Kidney (tissue), 14 donors: ENCODE data around the gene HNRNPLL. TPM values are rescaled to one million over a fixed set of nuclear protein-coding genes. Genes with fewer than 3 reads are reported as not detected.

Experiments used
- DNase-seq, 5 donors: peaks; one replicate each; pipeline ENCODE4 v3.0.0-alpha.2; 2013 to 2020
- FAIRE-seq: peaks from 2 replicates; lab custom pipeline; 2012; peaks lifted over from hg19 to GRCh38; lab: Jason Lieb, UNC
- H3K27ac ChIP-seq, 2 donors: one replicate each; pipeline ENCODE4 v1.7.0; 2013; ENCODE audit warnings: low read depth in 2 of 2, low read length in 2 of 2, inconsistent platforms in 1 of 2
- H3K27me3 ChIP-seq: one replicate; pipeline ENCODE4 v1.7.1; 2013; ENCODE audit warnings: low read length, inconsistent platforms; ENCODE audit not compliant: control insufficient read depth, insufficient read depth
- H3K36me3 ChIP-seq, 3 donors: one replicate each; pipeline versions ENCODE4 v1.7.0 to v1.7.1; 2013; ENCODE audit warnings: low read length in 3 of 3, control low read depth in 1 of 3, inconsistent platforms in 1 of 3; ENCODE audit not compliant: insufficient read depth in 3 of 3, control insufficient read depth in 2 of 3
- H3K4me1 ChIP-seq, 3 donors: one replicate each; pipeline versions ENCODE4 v1.7.0 to v1.7.1; 2013; ENCODE audit warnings: low read length in 3 of 3, inconsistent platforms in 1 of 3, low read depth in 1 of 3; ENCODE audit not compliant: control insufficient read depth in 2 of 3, insufficient read depth in 2 of 3
- H3K4me3 ChIP-seq, 3 donors: one replicate each; pipeline versions ENCODE4 v1.7.0 to v1.8.1; 2013; ENCODE audit warnings: low read length in 3 of 3, control low read depth in 1 of 3, inconsistent platforms in 1 of 3
- H3K9ac ChIP-seq, 3 donors: one replicate each; pipeline versions ENCODE4 v1.7.0 to v1.7.1; 2013; ENCODE audit warnings: low read length in 3 of 3, control low read depth in 1 of 3, inconsistent platforms in 1 of 3
- H3K9me3 ChIP-seq, 3 donors: one replicate each; pipeline versions ENCODE4 v1.7.0 to v1.7.1; 2013; ENCODE audit warnings: low read length in 3 of 3, control low read depth in 1 of 3, inconsistent platforms in 1 of 3; ENCODE audit not compliant: control insufficient read depth in 2 of 3, insufficient read depth in 1 of 3
- CTCF ChIP-seq: IDR thresholded peaks from 3 replicates; pipeline ENCODE4 v1.5.1; 2012; ENCODE audit warnings: mild to moderate bottlenecking, moderate library complexity, borderline replicate concordance; ENCODE audit not compliant: insufficient read depth; ENCODE audit errors: extremely low read depth
- intact Hi-C: fragments of 100-400 bp; cut with DNase I; formaldehyde crosslinking; loops from one replicate; pipeline ENCODE4 v1.11.1; 2022
- polyA plus RNA-seq: library from polyadenylated mRNA; stranded (reverse); fragments of 350-450 nt; fragmentation: Illumina TruSeq; extraction: RNeasy Lipid Tissue Mini Kit (QIAGEN cat#74804); gene quantifications from one replicate; pipeline ENCODE4 v1.2.3, GENCODE V29; 2014; ENCODE audit warnings: low read depth, low replicate concordance; ENCODE audit not compliant: insufficient read depth
- total RNA-seq: library from RNA; stranded (reverse); fragmentation: NEBNext Ultra II Directional; extraction: Animal tissue kit (Norgen Biotek cat#: 25700); gene quantifications from one replicate; pipeline ENCODE4 v1.2.1, GENCODE V29; 2021
- donor health status: control.
- donor health status: control.
- donor health status: control.
- donor health status: control.
- donor health status: control.
- donor health status: DM: yes; HTN: yes; CAD: no.
- donor health status: Normal renal cell carcinoma (clear cell type).

The HNRNPLL gene
- total and polyA plus RNA-seq, 2 donors from 2014 or later, result 15.5 to 51.0 TPM

GRCh38 chr2:38527338-38528007, 75.3 kb downstream of the HNRNPLL start:
- Histone ChIP-seq H3K4me3 (peak overlapping the region; percentile 33 to 67 (median 59)), H3K27ac (no peak overlapping the region), H3K9ac (peak overlapping the region in 1 of 3 donors; percentile 67), H3K27me3 (no peaks in the 10 kb centered on the region), H3K4me1 (no peaks in the 10 kb centered on the region), H3K9me3 (no peaks in the 10 kb centered on the region), H3K36me3 (no peaks in the 10 kb centered on the region)
- FAIRE-seq, result peak; percentile 45
- intact Hi-C loops, result no loop called here
- no peak for DNase-seq
- TF ChIP-seq CTCF, result no peak

GRCh38 chr2:38526195-38526594, 76.5 kb downstream of the HNRNPLL start:
- no peak for DNase-seq
- Histone ChIP-seq H3K27ac (no peak overlapping the region), H3K27me3 (no peaks in the 10 kb centered on the region), H3K4me1 (no peaks in the 10 kb centered on the region), H3K4me3 (no peak overlapping the region), H3K9ac (no peak overlapping the region), H3K9me3 (no peaks in the 10 kb centered on the region), H3K36me3 (no peaks in the 10 kb centered on the region)
- intact Hi-C loops, result no loop called here
- no peak for TF ChIP-seq CTCF
- no peak for FAIRE-seq

GRCh38 chr2:38524580-38524979, 78.1 kb downstream of the HNRNPLL start:
- intact Hi-C loops, result no loop called here
- H3K27ac ChIP-seq, result no peak overlapping the region

More at GRCh38 chr2:38524580-38524979, 78.1 kb downstream of the HNRNPLL start:
- no peaks in the 10 kb centered on the region for H3K27me3 ChIP-seq
- H3K36me3 ChIP-seq, result no peaks in the 10 kb centered on the region
- TF ChIP-seq CTCF, result no peak
- H3K4me1 ChIP-seq, result no peaks in the 10 kb centered on the region
- no peaks in the 10 kb centered on the region for H3K9me3 ChIP-seq
- DNase-seq (no peak), FAIRE-seq (no peak)
- H3K4me3 ChIP-seq, result no peak overlapping the region
- no peak overlapping the region for H3K9ac ChIP-seq
